Spleen (tissue), 11 donors: Measurements from ENCODE around the gene FAM216B. TPM values are rescaled to one million over a fixed set of nuclear protein-coding genes. Genes with fewer than 3 reads are reported as not detected.

Experiments used
- DNase-seq: peaks from one replicate; pipeline ENCODE4 v3.0.0-alpha.2; 2020
- H3K27ac ChIP-seq, 8 donors: fragments of 200-600 bp; sonication (generic) in 7 of 8; 1 replicate in 4 of 8; 2 replicates in 4 of 8; pipeline versions ENCODE4 v1.5.0 to v1.8.0; 2016 to 2021; ENCODE audit warnings: inconsistent platforms in 4 of 8, mild to moderate bottlenecking in 4 of 8, moderate library complexity in 1 of 8
- H3K27me3 ChIP-seq, 7 donors: fragments of 200-600 bp; sonication (generic) in 6 of 7; replicated peaks in 1 of 7; 1 replicate in 4 of 7; 2 replicates in 3 of 7; pipeline versions ENCODE4 v1.5.0 to v1.8.0; 2016 to 2021; ENCODE audit warnings: inconsistent platforms in 3 of 7, mild to moderate bottlenecking in 1 of 7
- H3K36me3 ChIP-seq, 6 donors: fragments of 200-600 bp; sonication (generic) in 5 of 6; 1 replicate in 4 of 6; 2 replicates in 2 of 6; pipeline versions ENCODE4 v1.5.0 to v1.8.0; 2016 to 2021; ENCODE audit warnings: inconsistent platforms in 2 of 6
- H3K4me1 ChIP-seq, 6 donors: fragments of 200-600 bp; sonication (generic) in 5 of 6; 1 replicate in 3 of 6; 2 replicates in 3 of 6; pipeline versions ENCODE4 v1.5.0 to v1.8.0; 2016 to 2021; ENCODE audit warnings: inconsistent platforms in 3 of 6
- H3K4me3 ChIP-seq, 8 donors: fragments of 200-600 bp; sonication (generic) in 7 of 8; 1 replicate in 4 of 8; 2 replicates in 4 of 8; pipeline versions ENCODE4 v1.5.0 to v1.8.0; 2016 to 2021; ENCODE audit warnings: inconsistent platforms in 4 of 8, mild to moderate bottlenecking in 4 of 8, moderate library complexity in 2 of 8
- H3K9me3 ChIP-seq, 8 donors: fragments of 200-600 bp; sonication (generic) in 7 of 8; 1 replicate in 4 of 8; 2 replicates in 4 of 8; pipeline versions ENCODE4 v1.5.0 to v1.8.0; 2016 to 2021; ENCODE audit warnings: inconsistent platforms in 4 of 8
- CTCF ChIP-seq, 11 experiments: fragments of 200-600 bp in 7 of 11; fragments of 450-650 bp in 4 of 11; sonication (generic) in 4 of 11; IDR thresholded peaks in 8 of 11; conservative IDR thresholded peaks in 3 of 11; 1 replicate in 7 of 11; 2 replicates in 4 of 11; pipeline versions ENCODE4 v1.4.0 to v1.8.0; 2016 to 2021; ENCODE audit warnings: antibody characterized with exemption in 11 of 11, inconsistent platforms in 4 of 11, mild to moderate bottlenecking in 1 of 11
- POLR2A ChIP-seq, 3 donors: fragments of 450-650 bp; IDR thresholded peaks; one replicate each; pipeline ENCODE4 v1.5.1; 2017; ENCODE audit warnings: antibody characterized with exemption in 3 of 3, mild to moderate bottlenecking in 1 of 3
- POLR2AphosphoS5 ChIP-seq, 3 donors: sonication (generic); formaldehyde crosslinking; IDR thresholded peaks; one replicate each; pipeline ENCODE4 v1.5.1; 2017; ENCODE audit warnings: antibody characterized with exemption in 3 of 3
- WGBS, 5 donors: extraction: QIAGEN DNeasy Blood & Tissue Kit in 3 of 5; methylation state at CpG; one replicate each; pipeline versions ENCODE4 v1.1.5 to v1.1.7; 2013 to 2018; 5-methylcytosine and 5-hydroxymethylcytosine counted together
- intact Hi-C: fragments of 100-400 bp; cut with DNase I; formaldehyde crosslinking; loops from one replicate; pipeline ENCODE4 v1.15.0; 2023; ENCODE audit warnings: low total_unique reads
- polyA plus RNA-seq, 3 donors: library from polyadenylated mRNA; stranded (reverse); fragments of 200-250 nt; gene quantifications; one replicate each; pipeline ENCODE4 v1.2.1, GENCODE V29; 2013
- total RNA-seq, 7 donors: library from RNA; depleted of rRNA in 3 of 7; stranded (reverse); fragments of >200 nt in 3 of 7; fragmentation: NEBNext Ultra II Directional in 4 of 7; extraction: Animal tissue kit (Norgen Biotek cat#: 25700) in 4 of 7; gene quantifications; one replicate each; pipeline versions ENCODE4 v1.1.0 to v1.2.1, GENCODE V29; 2016 to 2021
- donor health status: healthy with polysubstance abuse.
- donor health status: DM: no; HTN: no; CAD: no; lungs with moderate emphysema.
- donor health status: DM: no; HTN: no; CAD: no.
- donor health status: Bipolar disorder and iron deficiency.
- donor health status: healthy.
- donor health status: DM: no; HTN: no; CAD: no.
- donor health status: DM: yes; HTN: yes; CAD: no.

The FAM216B gene
- total and polyA plus RNA-seq, 10 donors, result 0.04 to 0.16 (median 0.15) TPM; not detected in 7

GRCh38 chr13:42788601-42789000, 7.2 kb downstream of the FAM216B start:
- WGBS, 5 donors, result 89 to 96% (median 93%) methylated on average over 4 of the region's 4 CpGs
- TF ChIP-seq CTCF (IDR thresholded peaks at IDR 0.05 in 8 of 11, conservative IDR thresholded peaks at IDR 0.05 in 3 of 11) (no peak), POLR2AphosphoS5 (IDR thresholded peaks at IDR 0.05) (no peak), POLR2A (IDR thresholded peaks at IDR 0.05) (no peak)
- H3K27me3 ChIP-seq, result no peaks in the 10 kb centered on the region
- H3K9me3 ChIP-seq, result peaks cover 0 to 9% (median under 1%) of the 10 kb centered on the region in 8 donors
- no peaks in the 10 kb centered on the region for H3K4me1 ChIP-seq
- intact Hi-C loops, result no loop called here
- no peak overlapping the region for H3K27ac ChIP-seq
- no peak for DNase-seq
- no peaks in the 10 kb centered on the region for H3K36me3 ChIP-seq
- no peak overlapping the region for H3K4me3 ChIP-seq

- Histone ChIP-seq H3K9me3 (peaks cover 0 to 9% (median 1%) of the 10 kb centered on the region in 8 donors), H3K36me3 (no peaks in the 10 kb centered on the region), H3K27ac (no peak overlapping the region), H3K4me3 (no peak overlapping the region), H3K27me3 (no peaks in the 10 kb centered on the region), H3K4me1 (no peaks in the 10 kb centered on the region)
- no peak for DNase-seq
- 84 to 90% (median 86%) methylated on average over 4 of the region's 4 CpGs for WGBS, 5 donors
- intact Hi-C loops, result no loop called here
- TF ChIP-seq POLR2A (IDR thresholded peaks at IDR 0.05) (no peak), POLR2AphosphoS5 (IDR thresholded peaks at IDR 0.05) (no peak)
Measured at GRCh38 chr13:42792154-42792553, 10.8 kb downstream of the FAM216B start.

DNA sequence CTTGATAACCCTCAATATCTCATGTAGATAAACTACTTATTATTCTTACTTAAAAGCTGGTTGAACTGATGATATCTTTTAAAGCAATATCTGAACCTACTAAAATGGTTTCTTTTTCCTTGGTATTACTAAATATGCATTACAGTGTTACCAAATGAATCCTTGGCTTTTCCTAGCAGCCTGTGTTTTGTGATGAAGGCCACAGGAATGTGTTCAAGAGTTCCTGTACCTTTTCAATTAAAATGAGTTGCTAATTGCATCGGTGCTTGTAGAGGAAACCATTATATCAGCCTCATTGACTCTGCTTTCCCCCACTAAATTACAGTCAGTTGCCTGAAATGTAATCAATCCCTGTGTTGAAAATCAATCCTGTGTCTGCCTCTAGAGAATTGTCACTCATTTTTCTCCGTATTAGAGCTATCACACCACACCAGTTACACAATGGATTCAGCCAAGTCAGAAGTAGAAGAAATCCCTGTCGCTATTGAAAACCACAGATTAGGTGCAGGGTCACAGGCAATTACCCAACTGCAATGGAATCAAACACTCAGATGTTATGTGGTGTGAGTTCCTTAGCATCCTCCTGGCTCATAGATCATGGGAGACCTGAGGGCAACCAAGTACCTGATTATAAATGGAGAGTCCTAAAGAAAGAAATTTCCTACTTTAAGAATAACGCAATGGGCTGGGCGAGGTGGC, 13.3 kb downstream of the FAM216B start:
- Histone ChIP-seq H3K9me3 (peaks cover 0 to 2% (median 0%) of the 10 kb centered on the region in 8 donors), H3K27ac (no peak overlapping the region), H3K36me3 (no peaks in the 10 kb centered on the region), H3K4me1 (no peaks in the 10 kb centered on the region), H3K4me3 (no peak overlapping the region), H3K27me3 (no peaks in the 10 kb centered on the region)
- no peak for DNase-seq
- intact Hi-C loops, result no loop called here
- TF ChIP-seq POLR2A (IDR thresholded peaks at IDR 0.05) (no peak), CTCF (IDR thresholded peaks at IDR 0.05 in 8 of 11, conservative IDR thresholded peaks at IDR 0.05 in 3 of 11) (no peak), POLR2AphosphoS5 (IDR thresholded peaks at IDR 0.05) (no peak)
- 88 to 91% (median 88%) methylated on average over 5 of the region's 5 CpGs for WGBS, 5 donors

DNA sequence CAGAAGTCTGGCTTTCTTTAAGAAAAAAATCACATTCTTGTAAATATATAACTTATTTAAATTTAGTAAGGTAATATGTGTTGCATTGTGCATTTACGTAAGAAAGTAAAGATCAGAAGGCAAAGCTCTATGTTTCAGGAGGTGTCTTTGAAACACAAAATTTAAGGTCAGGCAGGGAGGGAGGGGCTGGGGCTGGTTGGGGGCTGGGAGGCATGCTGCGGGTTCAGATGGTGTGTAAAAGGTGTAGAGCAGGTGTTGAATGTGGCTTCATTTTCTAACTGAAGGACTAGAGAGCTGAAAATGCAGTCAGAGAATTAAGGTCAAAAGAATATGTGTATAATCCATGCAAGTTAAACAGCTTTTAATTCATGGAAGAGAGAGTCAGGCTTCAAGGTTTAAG, 14.3 kb downstream of the FAM216B start:
- TF ChIP-seq CTCF (IDR thresholded peaks at IDR 0.05 in 8 of 11, conservative IDR thresholded peaks at IDR 0.05 in 3 of 11) (no peak), POLR2A (IDR thresholded peaks at IDR 0.05) (no peak), POLR2AphosphoS5 (IDR thresholded peaks at IDR 0.05) (no peak)

More for the DNA sequence above, 14.3 kb downstream of the FAM216B start:
- Histone ChIP-seq H3K36me3 (no peaks in the 10 kb centered on the region), H3K9me3 (peaks cover 0 to 2% (median 0%) of the 10 kb centered on the region in 8 donors), H3K4me3 (no peak overlapping the region), H3K27ac (no peak overlapping the region), H3K4me1 (no peaks in the 10 kb centered on the region), H3K27me3 (no peaks in the 10 kb centered on the region)
- intact Hi-C loops, result no loop called here
- no peak for DNase-seq
- 87 to 94% (median 87%) methylated on average over 2 of the region's 2 CpGs for WGBS, 5 donors
